Retinal pigment epithelial cell (primary cell): Measurements from ENCODE around the gene PSMC3IP.

Experiments
- DNase-seq: peaks from one replicate; pipeline ENCODE4 v3.0.0-alpha.2; 2010; ENCODE audit warnings: low read depth
- H3K4me3 ChIP-seq: 2 replicates; pipeline ENCODE4 v1.5.1; 2011; ENCODE audit warnings: mild to moderate bottlenecking, low read length, control low read depth, moderate library complexity
- CTCF ChIP-seq: conservative IDR thresholded peaks from 2 replicates; pipeline ENCODE4 v1.5.1; 2011; ENCODE audit warnings: low read depth, low read length, control low read depth, inconsistent platforms

PSMC3IP gene

GRCh38 chr17:42579794-42580551 is 2.4 kb upstream of the PSMC3IP start:
- H3K4me3 ChIP-seq = no peak overlapping the region
- TF ChIP-seq CTCF = no peak
- DNase-seq = no peak

- H3K4me3 ChIP-seq = peak overlapping the region; percentile 66
- no peak for DNase-seq
- peak; percentile 83 for TF ChIP-seq CTCF
Observed at GRCh38 chr17:42578282-42578869, 847 bp upstream of the PSMC3IP start.

GRCh38 chr17:42577140-42577531 is 393 bp downstream of the PSMC3IP start:
- no peak for DNase-seq
- H3K4me3 ChIP-seq = peak overlapping the region; percentile 66
- no peak for TF ChIP-seq CTCF

- no peak for DNase-seq
- TF ChIP-seq CTCF = no peak
- H3K4me3 ChIP-seq = no peak overlapping the region
Observed at GRCh38 chr17:42574463-42574862, 3.1 kb downstream of the PSMC3IP start.

- no peak for DNase-seq
- TF ChIP-seq CTCF = no peak
- no peak overlapping the region for H3K4me3 ChIP-seq
Observed at GRCh38 chr17:42573095-42573494, 4.4 kb downstream of the PSMC3IP start.

- no peak for DNase-seq
- no peak for TF ChIP-seq CTCF
- H3K4me3 ChIP-seq = no peak overlapping the region
Observed at GRCh38 chr17:42571435-42572225, 5.9 kb downstream of the PSMC3IP start.
